H1 (cell line): Measurements from ENCODE around the gene FAM222B. TPM values are rescaled to one million over a fixed set of nuclear protein-coding genes. Genes with fewer than 3 reads are reported as not detected.

Experiments
- CHD7 ChIP-seq: fragments of 300-600 bp; sonication (generic); IDR thresholded peaks from 2 replicates; pipeline ENCODE4 v1.7.1; 2012; ENCODE audit warnings: low read length, moderate library complexity, mild to moderate bottlenecking, inconsistent platforms; ENCODE audit not compliant: insufficient replicate concordance
- RBBP5 ChIP-seq: IDR thresholded peaks from 2 replicates; pipeline ENCODE4 v1.7.1; 2012; ENCODE audit warnings: low read depth, mild to moderate bottlenecking, inconsistent platforms, low read length, moderate library complexity, borderline replicate concordance
- TBP ChIP-seq: IDR thresholded peaks from 2 replicates; pipeline ENCODE4 v1.6.1; 2011; ENCODE audit warnings: low read depth, low read length, improper control_type of control experiment
- ZNF274 ChIP-seq: IDR thresholded peaks from 2 replicates; pipeline ENCODE4 v1.7.0; 2012; ENCODE audit warnings: low read length, borderline replicate concordance; ENCODE audit errors: extremely low read depth
- polyA plus RNA-seq, 7 experiments: library from polyadenylated mRNA; depleted of rRNA in 3 of 7; stranded (reverse) in 5 of 7; unstranded in 2 of 7; fragments of >200 nt in 5 of 7; fragments of 200-250 nt in 2 of 7; gene quantifications; 1 replicate in 5 of 7; 2 replicates in 1 of 7; 4 replicates in 1 of 7; pipeline versions ENCODE4 v1.2.1 to v1.2.3, GENCODE V29; 2011 to 2013; ENCODE audit warnings: missing spikeins in 2 of 7, mixed read lengths in 2 of 7
- total RNA-seq: library from RNA; stranded (reverse); fragmentation: NEBNext Ultra II Directional; extraction: Animal tissue kit (Norgen Biotek cat#: 25700); gene quantifications from 2 replicates; pipeline ENCODE4 v1.2.1, GENCODE V29; 2021
- TF ChIP-seq, protein P1 (sequence below): IDR thresholded peaks from 2 replicates; pipeline ENCODE4 v1.6.1; 2011; ENCODE audit warnings: low read length, improper control_type of control experiment
- TF ChIP-seq, protein P2 (sequence below): IDR thresholded peaks from 2 replicates; pipeline ENCODE4 v1.6.1; 2012; ENCODE audit warnings: inconsistent platforms

Gene FAM222B
- total and polyA plus RNA-seq, 2 of the 8 experiments (the other 6 are each of a cell fraction or from before 2014, with no cell fraction given), result 42.1 to 81.7 TPM

- TF ChIP-seq TBP (no peak), RBBP5 (no peak), CHD7 (no peak), ZNF274 (no peak)
- TF ChIP-seq, protein P1, sequence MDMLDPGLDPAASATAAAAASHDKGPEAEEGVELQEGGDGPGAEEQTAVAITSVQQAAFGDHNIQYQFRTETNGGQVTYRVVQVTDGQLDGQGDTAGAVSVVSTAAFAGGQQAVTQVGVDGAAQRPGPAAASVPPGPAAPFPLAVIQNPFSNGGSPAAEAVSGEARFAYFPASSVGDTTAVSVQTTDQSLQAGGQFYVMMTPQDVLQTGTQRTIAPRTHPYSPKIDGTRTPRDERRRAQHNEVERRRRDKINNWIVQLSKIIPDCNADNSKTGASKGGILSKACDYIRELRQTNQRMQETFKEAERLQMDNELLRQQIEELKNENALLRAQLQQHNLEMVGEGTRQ, result no peak
- TF ChIP-seq, protein P2, sequence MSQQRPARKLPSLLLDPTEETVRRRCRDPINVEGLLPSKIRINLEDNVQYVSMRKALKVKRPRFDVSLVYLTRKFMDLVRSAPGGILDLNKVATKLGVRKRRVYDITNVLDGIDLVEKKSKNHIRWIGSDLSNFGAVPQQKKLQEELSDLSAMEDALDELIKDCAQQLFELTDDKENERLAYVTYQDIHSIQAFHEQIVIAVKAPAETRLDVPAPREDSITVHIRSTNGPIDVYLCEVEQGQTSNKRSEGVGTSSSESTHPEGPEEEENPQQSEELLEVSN, result no peak
Observed at GRCh38 chr17:28827672-28828071, 14.9 kb downstream of the FAM222B start (continued).
